Epithelial cell of prostate (primary cell): ENCODE results near the gene EFEMP1.

Source experiments
- DNase-seq: peaks from one replicate; pipeline ENCODE4 v3.0.0-alpha.2; 2011; ENCODE audit warnings: low read depth, low spot score
- H3K27ac ChIP-seq: fragments of 450-650 bp; 2 replicates; pipeline ENCODE4 v1.5.1; 2017; ENCODE audit warnings: mild to moderate bottlenecking

The EFEMP1 gene

GRCh38 chr2:55923091-55923981, at the start of gene EFEMP1:
Gene EFEMP1 (minus strand): TSS chr2:55923782. CDS start chr2:55922440, 1,342 bp downstream.
- DNase-seq = peak; percentile 18
- peak within 1 kb of the TSS; percentile 31 for H3K27ac ChIP-seq

GRCh38 chr2:55970500-55970899, 46.9 kb upstream of the EFEMP1 start:
- DNase-seq = no peak
- no peak overlapping the region for H3K27ac ChIP-seq

- H3K27ac ChIP-seq = no peak overlapping the region
- DNase-seq = no peak
Measured at GRCh38 chr2:55968941-55969340, 45.4 kb upstream of the EFEMP1 start.

- no peak for DNase-seq
- no peak overlapping the region for H3K27ac ChIP-seq
Measured at GRCh38 chr2:55966401-55967118, 43.0 kb upstream of the EFEMP1 start.

GRCh38 chr2:55965966-55966365, 42.4 kb upstream of the EFEMP1 start:
- no peak overlapping the region for H3K27ac ChIP-seq
- DNase-seq = no peak

GRCh38 chr2:55965276-55965675, 41.7 kb upstream of the EFEMP1 start:
- DNase-seq = no peak
- no peak overlapping the region for H3K27ac ChIP-seq

GRCh38 chr2:55962915-55963314, 39.3 kb upstream of the EFEMP1 start:
- DNase-seq = no peak
- H3K27ac ChIP-seq = no peak overlapping the region

- peak; percentile 14 for DNase-seq
- no peak overlapping the region for H3K27ac ChIP-seq
Measured at GRCh38 chr2:55961318-55961911, 37.8 kb upstream of the EFEMP1 start.

- no peak for DNase-seq
Measured at GRCh38 chr2:55958756-55959155, 35.2 kb upstream of the EFEMP1 start.

GRCh38 chr2:55957142-55957541, 33.6 kb upstream of the EFEMP1 start:
- no peak overlapping the region for H3K27ac ChIP-seq
- no peak for DNase-seq

More at GRCh38 chr2:55958756-55959155, 35.2 kb upstream of the EFEMP1 start:
- peak overlapping the region; percentile 77 for H3K27ac ChIP-seq

GRCh38 chr2:55954306-55955035, 30.9 kb upstream of the EFEMP1 start:
- DNase-seq = no peak
- H3K27ac ChIP-seq = no peak overlapping the region

GRCh38 chr2:55952415-55952814, 28.8 kb upstream of the EFEMP1 start:
- DNase-seq = no peak
- H3K27ac ChIP-seq = no peak overlapping the region

- no peak for DNase-seq
- no peak overlapping the region for H3K27ac ChIP-seq
Measured at GRCh38 chr2:55951533-55951932, 28.0 kb upstream of the EFEMP1 start.

GRCh38 chr2:55949613-55950012, 26.0 kb upstream of the EFEMP1 start:
- H3K27ac ChIP-seq = no peak overlapping the region
- no peak for DNase-seq

GRCh38 chr2:55949211-55949610, 25.6 kb upstream of the EFEMP1 start:
- no peak overlapping the region for H3K27ac ChIP-seq
- no peak for DNase-seq

- DNase-seq = no peak
- H3K27ac ChIP-seq = no peak overlapping the region
Measured at GRCh38 chr2:55948176-55948923, 24.8 kb upstream of the EFEMP1 start.

- H3K27ac ChIP-seq = no peak overlapping the region
- DNase-seq = no peak
Measured at GRCh38 chr2:55947752-55948151, 24.2 kb upstream of the EFEMP1 start.

GRCh38 chr2:55946793-55947192, 23.2 kb upstream of the EFEMP1 start:
- H3K27ac ChIP-seq = no peak overlapping the region
- no peak for DNase-seq

GRCh38 chr2:55943466-55943865, 19.9 kb upstream of the EFEMP1 start:
- H3K27ac ChIP-seq = peak overlapping the region; percentile 58
- DNase-seq = no peak

- no peak for DNase-seq
- H3K27ac ChIP-seq = no peak overlapping the region
Measured at GRCh38 chr2:55936351-55936750, 12.8 kb upstream of the EFEMP1 start.
